CD14-positive monocyte (primary cell): ENCODE measurements around the gene ACYP2. TPM values are rescaled to one million over a fixed set of nuclear protein-coding genes. Genes with fewer than 3 reads are reported as not detected.

Source experiments
- DNase-seq, 3 donors: peaks; one replicate each; pipeline ENCODE4 v3.0.0-alpha.2; 2011 to 2022
- H2AFZ ChIP-seq: 2 replicates; pipeline ENCODE4 v1.6.0; 2012; ENCODE audit warnings: mild to moderate bottlenecking, low read depth, low read length, inconsistent platforms; ENCODE audit not compliant: insufficient read depth, poor library complexity, severe bottlenecking
- H3K27ac ChIP-seq, 2 donors: 1 replicate in 1 of 2; 2 replicates in 1 of 2; pipeline ENCODE4 v1.5.1; 2012 to 2013; ENCODE audit warnings: low read length in 2 of 2, control low read depth in 1 of 2, inconsistent platforms in 1 of 2, low read depth in 1 of 2, mild to moderate bottlenecking in 1 of 2
- H3K27me3 ChIP-seq, 2 donors: one replicate each; pipeline versions ENCODE4 v1.6.0 to v1.6.1; 2011 to 2013; ENCODE audit warnings: low read length in 2 of 2; ENCODE audit not compliant: control insufficient read depth in 2 of 2, insufficient read depth in 2 of 2
- H3K36me3 ChIP-seq, 2 donors: replicated peaks in 1 of 2; 1 replicate in 1 of 2; 2 replicates in 1 of 2; pipeline versions ENCODE4 v1.5.1 to v1.6.1; 2012 to 2013; ENCODE audit warnings: low read length in 2 of 2, control low read depth in 1 of 2, inconsistent platforms in 1 of 2, mild to moderate bottlenecking in 1 of 2; ENCODE audit not compliant: insufficient read depth in 2 of 2, control insufficient read depth in 1 of 2
- H3K4me1 ChIP-seq, 2 donors: 1 replicate in 1 of 2; 2 replicates in 1 of 2; pipeline versions ENCODE4 v1.5.1 to v1.6.1; 2012 to 2013; ENCODE audit warnings: low read length in 2 of 2, control low read depth in 1 of 2, inconsistent platforms in 1 of 2, mild to moderate bottlenecking in 1 of 2, moderate library complexity in 1 of 2; ENCODE audit not compliant: insufficient read depth in 2 of 2, control insufficient read depth in 1 of 2
- H3K4me2 ChIP-seq: replicated peaks from 2 replicates; pipeline ENCODE3; 2012; ENCODE audit warnings: low read length, moderate library complexity, mild to moderate bottlenecking; ENCODE audit not compliant: poor library complexity, severe bottlenecking; ENCODE audit errors: extremely low read depth
- H3K4me3 ChIP-seq, 3 experiments: fragments of 200-600 bp in 1 of 3; sonication (generic) in 1 of 3; replicated peaks in 1 of 3; 1 replicate in 2 of 3; 2 replicates in 1 of 3; pipeline ENCODE4 v1.5.1; 2011 to 2013; ENCODE audit warnings: low read length in 3 of 3, mild to moderate bottlenecking in 3 of 3, control low read depth in 2 of 3, low read depth in 2 of 3, inconsistent platforms in 1 of 3, moderate library complexity in 1 of 3
- H3K79me2 ChIP-seq: 2 replicates; pipeline ENCODE4 v1.6.0; 2012; ENCODE audit warnings: mild to moderate bottlenecking, control low read depth, inconsistent platforms, low read length, moderate library complexity; ENCODE audit not compliant: insufficient read depth
- H3K9ac ChIP-seq: 2 replicates; pipeline ENCODE4 v1.6.0; 2017; ENCODE audit warnings: low read length, mild to moderate bottlenecking; ENCODE audit not compliant: insufficient read depth, poor library complexity, severe bottlenecking
- H3K9me3 ChIP-seq, 2 donors: replicated peaks in 1 of 2; 1 replicate in 1 of 2; 2 replicates in 1 of 2; pipeline versions ENCODE4 v1.5.1 to v1.6.1; 2012 to 2013; ENCODE audit warnings: low read length in 2 of 2, control low read depth in 1 of 2; ENCODE audit not compliant: control insufficient read depth in 1 of 2, insufficient read depth in 1 of 2
- H4K20me1 ChIP-seq: 2 replicates; pipeline ENCODE4 v1.6.0; 2012; ENCODE audit warnings: mild to moderate bottlenecking, low read length, control low read depth, moderate library complexity; ENCODE audit not compliant: insufficient read depth
- H3K27ac Mint-ChIP-seq, 7 donors: one replicate each; pipeline ENCODE4 v1.8.0; 2020; ENCODE audit warnings: mild to moderate bottlenecking in 7 of 7, mixed read lengths in 7 of 7, moderate library complexity in 6 of 7, inconsistent platforms in 2 of 7
- H3K27me3 Mint-ChIP-seq, 3 donors: one replicate each; pipeline ENCODE4 v1.8.0; 2021 to 2022; ENCODE audit warnings: low read depth in 3 of 3, mild to moderate bottlenecking in 3 of 3, mixed read lengths in 3 of 3, moderate library complexity in 3 of 3, inconsistent platforms in 1 of 3
- H3K36me3 Mint-ChIP-seq, 2 donors: one replicate each; pipeline ENCODE4 v1.8.0; 2020; ENCODE audit warnings: mixed read lengths in 2 of 2, inconsistent platforms in 1 of 2, mild to moderate bottlenecking in 1 of 2
- H3K4me1 Mint-ChIP-seq: one replicate; pipeline ENCODE4 v1.8.0; 2020; ENCODE audit warnings: mild to moderate bottlenecking, mixed read lengths
- H3K4me3 Mint-ChIP-seq, 2 donors: one replicate each; pipeline ENCODE4 v1.8.0; 2020; ENCODE audit warnings: mild to moderate bottlenecking in 2 of 2, mixed read lengths in 2 of 2, moderate library complexity in 1 of 2
- H3K9me3 Mint-ChIP-seq, 7 donors: one replicate each; pipeline ENCODE4 v1.8.0; 2020 to 2022; ENCODE audit warnings: mixed read lengths in 7 of 7, mild to moderate bottlenecking in 6 of 7, moderate library complexity in 6 of 7, inconsistent platforms in 2 of 7
- CTCF ChIP-seq: fragments of 200-600 bp; IDR thresholded peaks from one replicate; pipeline ENCODE4 v1.8.0; 2022; ENCODE audit warnings: antibody characterized with exemption, mild to moderate bottlenecking
- intact Hi-C, 2 donors: fragments of 100-400 bp; cut with micrococcal nuclease; formaldehyde crosslinking; loops; one replicate each; pipeline versions ENCODE4 v1.15.0 to v1.15.1; 2023
- polyA plus RNA-seq, 3 donors: library from polyadenylated mRNA; depleted of rRNA in 1 of 3; unstranded in 2 of 3; stranded (reverse) in 1 of 3; fragments of 300-500 nt in 2 of 3; fragments of >200 nt in 1 of 3; fragmentation: Illumina TruSeq in 2 of 3; gene quantifications; 1 replicate in 2 of 3; 2 replicates in 1 of 3; pipeline ENCODE4 v1.2.3, GENCODE V29; 2012 to 2021

Gene ACYP2
- polyA plus RNA-seq, 3 donors, result 6.2 to 10.8 (median 10.3) TPM

- Mint-ChIP-seq H3K4me1 (no peaks in the 10 kb centered on the region), H3K27ac (no peak overlapping the region), H3K4me3 (no peak overlapping the region), H3K27me3 (peaks cover 0 to 1% (median 0%) of the 10 kb centered on the region in 3 donors), H3K9me3 (peaks cover 0 to 8% (median 2%) of the 10 kb centered on the region in 7 donors), H3K36me3 (peaks cover 0 to 3% of the 10 kb centered on the region in 2 donors)
- Histone ChIP-seq H3K4me3 (no peak overlapping the region), H3K79me2 (no peaks in the 10 kb centered on the region), H3K4me1 (no peaks in the 10 kb centered on the region), H3K4me2 (no peak overlapping the region), H3K9ac (no peak overlapping the region), H4K20me1 (no peaks in the 10 kb centered on the region), H3K27me3 (no peaks in the 10 kb centered on the region), H2AFZ (no peak overlapping the region), H3K36me3 (no peaks in the 10 kb centered on the region), H3K27ac (no peak overlapping the region), H3K9me3 (peaks cover 0 to 2% of the 10 kb centered on the region in 2 donors)
- TF ChIP-seq CTCF, result no peak
- DNase-seq, result no peak
- intact Hi-C loops, result no loop called here
Measured at GRCh38 chr2:54249629-54250028, 134.2 kb downstream of the ACYP2 start.

GRCh38 chr2:54254180-54254579 lies 138.8 kb downstream of the ACYP2 start:
- DNase-seq, result no peak
- no peak for TF ChIP-seq CTCF
- H3K9me3 ChIP-seq, result peaks cover 10 to 20% of the 10 kb centered on the region in 2 donors
- no peak overlapping the region for H3K9ac ChIP-seq
- H3K27ac ChIP-seq, result no peak overlapping the region
- intact Hi-C loops, result no loop called here
- Mint-ChIP-seq H3K27ac (no peak overlapping the region), H3K4me1 (no peaks in the 10 kb centered on the region), H3K9me3 (peaks cover 9 to 16% (median 12%) of the 10 kb centered on the region in 7 donors), H3K36me3 (peaks cover 0 to 6% of the 10 kb centered on the region in 2 donors), H3K27me3 (no peaks in the 10 kb centered on the region), H3K4me3 (no peak overlapping the region)
- H3K79me2 ChIP-seq, result no peaks in the 10 kb centered on the region
- no peak overlapping the region for H2AFZ ChIP-seq
- H3K4me1 ChIP-seq, result no peaks in the 10 kb centered on the region
- H3K36me3 ChIP-seq, result no peaks in the 10 kb centered on the region
- no peaks in the 10 kb centered on the region for H3K27me3 ChIP-seq
- H3K4me2 ChIP-seq, result no peak overlapping the region
- no peak overlapping the region for H3K4me3 ChIP-seq
- H4K20me1 ChIP-seq, result no peaks in the 10 kb centered on the region
